K562 (cell line): ENCODE measurements around the gene MADD. TPM values are rescaled to one million over a fixed set of nuclear protein-coding genes. Genes with fewer than 3 reads are reported as not detected.

Experiments
- ARID2 ChIP-seq: fragments of 450-650 bp; IDR thresholded peaks from 2 replicates; pipeline ENCODE4 v1.6.1; 2017; ENCODE audit warnings: antibody characterized with exemption, mild to moderate bottlenecking
- ATF2 ChIP-seq: sonication (generic); formaldehyde crosslinking; IDR thresholded peaks from 2 replicates; pipeline ENCODE4 v1.8.1; 2022; ENCODE audit warnings: missing genetic modification reagents
- BRD4 ChIP-seq: fragments of 200-600 bp; sonication (generic); IDR thresholded peaks from 2 replicates; pipeline ENCODE4 v1.6.1; 2017; ENCODE audit warnings: inconsistent platforms
- ILF3 ChIP-seq: fragments of 450-650 bp; IDR thresholded peaks from 2 replicates; pipeline ENCODE4 v1.6.1; 2018; ENCODE audit warnings: antibody characterized with exemption, mild to moderate bottlenecking, moderate library complexity, borderline replicate concordance
- KAT8 ChIP-seq: fragments of 450-650 bp; IDR thresholded peaks from 2 replicates; pipeline ENCODE4 v1.6.1; 2016; ENCODE audit warnings: low read depth, mild to moderate bottlenecking
- KLF13 ChIP-seq: fragments of 450-650 bp; IDR thresholded peaks from 2 replicates; pipeline ENCODE4 v1.6.1; 2016; ENCODE audit warnings: missing genetic modification characterization, low read depth, mild to moderate bottlenecking, missing compliant biosample characterization, moderate library complexity, borderline replicate concordance
- MCM5 ChIP-seq: fragments of 450-650 bp; IDR thresholded peaks from 2 replicates; pipeline ENCODE4 v1.6.1; 2016; ENCODE audit warnings: low read depth
- MLX ChIP-seq, 2 experiments: fragments of 450-650 bp in 1 of 2; sonication (generic) in 1 of 2; formaldehyde crosslinking; conservative IDR thresholded peaks; 2 replicates each; pipeline versions ENCODE4 v1.4.0 to v1.8.1; 2020 to 2022; ENCODE audit warnings: mild to moderate bottlenecking in 1 of 2, missing genetic modification reagents in 1 of 2
- MYBL2 ChIP-seq, 2 experiments: fragments of 450-650 bp in 1 of 2; sonication (generic) in 1 of 2; formaldehyde crosslinking in 1 of 2; IDR thresholded peaks; 2 replicates each; pipeline versions ENCODE4 v1.6.1 to v1.8.1; 2017 to 2022; ENCODE audit warnings: borderline replicate concordance in 1 of 2, inconsistent platforms in 1 of 2, low read depth in 1 of 2, mild to moderate bottlenecking in 1 of 2, missing genetic modification reagents in 1 of 2, moderate library complexity in 1 of 2
- POU5F1 ChIP-seq: fragments of 150-350 bp; IDR thresholded peaks from 2 replicates; pipeline ENCODE4 v1.6.1; 2014; ENCODE audit warnings: borderline replicate concordance, low read length, low read depth, mild to moderate bottlenecking; ENCODE audit not compliant: partially characterized antibody
- RBM17 ChIP-seq: fragments of 200-400 bp; formaldehyde crosslinking; IDR thresholded peaks from 2 replicates; pipeline ENCODE4 v1.6.1; 2017; ENCODE audit warnings: low read depth, mild to moderate bottlenecking, low read length, borderline replicate concordance
- RHOXF2B ChIP-seq: fragments of 250-450 bp; sonication (Bioruptor Pico); conservative IDR thresholded peaks from 2 replicates; pipeline ENCODE4 v1.5.1; 2021
- RNF219 ChIP-seq: fragments of 250-450 bp; sonication (Bioruptor Pico); IDR thresholded peaks from 2 replicates; pipeline ENCODE4 v1.5.0; 2022; ENCODE audit warnings: mild to moderate bottlenecking
- SIN3A ChIP-seq, 2 experiments: fragments of 150-350 bp in 1 of 2; IDR thresholded peaks; 2 replicates each; pipeline ENCODE4 v1.6.1; 2011 to 2016; ENCODE audit warnings: borderline replicate concordance in 2 of 2, low read depth in 2 of 2, low read length in 2 of 2, mild to moderate bottlenecking in 2 of 2, moderate library complexity in 2 of 2; ENCODE audit not compliant: control insufficient read depth in 1 of 2
- SMARCA4 ChIP-seq: fragments of 450-650 bp; IDR thresholded peaks from 2 replicates; pipeline ENCODE4 v1.6.1; 2016
- ZEB2 ChIP-seq: fragments of 450-650 bp; IDR thresholded peaks from 2 replicates; pipeline ENCODE4 v1.6.1; 2016
- ZFP1 ChIP-seq: fragments of 450-650 bp; formaldehyde crosslinking; IDR thresholded peaks from 2 replicates; pipeline ENCODE4 v1.4.0; 2020; ENCODE audit warnings: mild to moderate bottlenecking, mixed read lengths
- ZNF165 ChIP-seq: fragments of 250-450 bp; sonication (Bioruptor Pico); IDR thresholded peaks from 2 replicates; pipeline ENCODE4 v1.4.0; 2020; ENCODE audit warnings: borderline replicate concordance
- ZNF280A ChIP-seq: fragments of 450-650 bp; IDR thresholded peaks from 2 replicates; pipeline ENCODE4 v1.6.1; 2018; ENCODE audit warnings: mild to moderate bottlenecking, low read depth; ENCODE audit not compliant: partially characterized antibody
- ZNF324 ChIP-seq: fragments of 250-450 bp; sonication (Bioruptor Pico); IDR thresholded peaks from 2 replicates; pipeline ENCODE4 v1.4.0; 2020; ENCODE audit warnings: mild to moderate bottlenecking
- ZNF589 ChIP-seq: fragments of 200-800 bp; sonication (Bioruptor generic); IDR thresholded peaks from 2 replicates; pipeline ENCODE4 v1.6.1; 2016; ENCODE audit warnings: low read depth, missing genetic modification characterization, missing compliant biosample characterization
- polyA plus RNA-seq, 8 experiments: library from polyadenylated mRNA; depleted of rRNA in 4 of 8; stranded (reverse) in 5 of 8; unstranded in 3 of 8; fragments of >200 nt; fragmentation: Nextera tagmentation in 2 of 8; fragmentation: Illumina TruSeq in 1 of 8; extraction: Ambion mirVana in 2 of 8; extraction: Trizol in 1 of 8; gene quantifications; 2 replicates each; pipeline versions ENCODE4 v1.2.1 to v1.2.3, GENCODE V29; 2011 to 2014; ENCODE audit warnings: inconsistent platforms in 1 of 8, missing spikeins in 1 of 8
- total RNA-seq, 7 experiments: library from RNA; depleted of rRNA in 6 of 7; stranded (reverse); fragments of >200 nt in 6 of 7; fragmentation: Illumina TruSeq in 2 of 7; extraction: Trizol in 2 of 7; gene quantifications; 2 replicates each; pipeline versions ENCODE4 v1.2.1 to v1.2.3, GENCODE V29; 2011 to 2021; ENCODE audit warnings: low replicate concordance in 1 of 7

MADD gene
- total and polyA plus RNA-seq, 9 of the 15 experiments (the other 6 are each of a cell fraction or from before 2014, with no cell fraction given): 0.68 to 57.6 (median 33.6) TPM

GRCh38 chr11:47271961-47272661, 2.2 kb downstream of the MADD start (continued):
- TF ChIP-seq ILF3: no peak
- no peak for TF ChIP-seq ARID2
- TF ChIP-seq MLX (CRISPR knock-in tag; conservative IDR thresholded peaks at IDR 0.05): no peak
- TF ChIP-seq SMARCA4: 0 out of 2 replicates have a peak, but pooled peaks have one; percentile 5
- no peak for TF ChIP-seq BRD4
- TF ChIP-seq RNF219 (CRISPR knock-in tag): no peak
- TF ChIP-seq POU5F1: no peak
- TF ChIP-seq MCM5: no peak
- TF ChIP-seq MYBL2 (IDR thresholded peaks at IDR 0.05; ENCODE audit: low read depth): no peak
- no peak for TF ChIP-seq MYBL2 (CRISPR knock-in tag; IDR thresholded peaks at IDR 0.05; ENCODE audit: borderline replicate concordance)
- no peak for TF ChIP-seq ZFP1 (CRISPR knock-in tag)
- TF ChIP-seq KAT8: no peak
- TF ChIP-seq ZNF280A: no peak
- 0 out of 2 replicates have a peak, but pooled peaks have one; percentile 16 for TF ChIP-seq ZEB2
- no peak for TF ChIP-seq ZNF324 (CRISPR knock-in tag)
- TF ChIP-seq RHOXF2B (CRISPR knock-in tag): no peak
- TF ChIP-seq SIN3A (IDR thresholded peaks at IDR 0.05; ENCODE audit: borderline replicate concordance in 2 of 2, control insufficient read depth in 1 of 2, low read depth in 2 of 2, low read length in 2 of 2): peak in 1 of 2 experiments; percentile 65; a peak in 1 of 4 replicates
- no peak for TF ChIP-seq ZNF165 (CRISPR knock-in tag)
- TF ChIP-seq RBM17: no peak
- TF ChIP-seq ATF2 (CRISPR knock-in tag): no peak
- no peak for TF ChIP-seq KLF13 (tag)
- TF ChIP-seq ZNF589 (CRISPR knock-in tag): no peak
